ENCODE measurements around the gene MT1M.

The MT1M gene

GRCh38 chr16:56629531-56629930 lies 2.9 kb upstream of the MT1M start:
- no peak for DNase-seq

- DNase-seq, result no peak
Measured at GRCh38 chr16:56630134-56630533, 2.3 kb upstream of the MT1M start.

- DNase-seq, result no peak
Measured at GRCh38 chr16:56631197-56631596, 1.3 kb upstream of the MT1M start.

- no peak for DNase-seq
Measured at GRCh38 chr16:56631832-56632155, 665 bp upstream of the MT1M start.

- DNase-seq, result no peak
Measured at GRCh38 chr16:56632848-56633365, 448 bp downstream of the MT1M start.

- no peak for DNase-seq
Measured at GRCh38 chr16:56633535-56633934, 1.1 kb downstream of the MT1M start.

- DNase-seq, result no peak
Measured at GRCh38 chr16:56634715-56635440, 2.4 kb downstream of the MT1M start.

GRCh38 chr16:56635441-56635967 lies 3.0 kb downstream of the MT1M start:
- DNase-seq, result no peak

- no peak for DNase-seq
Measured at GRCh38 chr16:56636616-56637413, 4.4 kb downstream of the MT1M start.

- no peak for DNase-seq
Measured at GRCh38 chr16:56637814-56638750, 5.6 kb downstream of the MT1M start, which contains the start of gene MT1A. TSS of gene MT1A (plus strand) at chr16:56638666. CDS start at chr16:56638739, 73 bp downstream.

- no peak for DNase-seq
Measured at GRCh38 chr16:56639045-56639444, 6.6 kb downstream of the MT1M start.

- DNase-seq, result no peak
Measured at GRCh38 chr16:56640076-56640475, 7.6 kb downstream of the MT1M start.

GRCh38 chr16:56641166-56641565 lies 8.7 kb downstream of the MT1M start:
- no peak for DNase-seq

GRCh38 chr16:56643080-56643778 lies 10.8 kb downstream of the MT1M start:
- no peak for DNase-seq

- no peak for DNase-seq
Measured at GRCh38 chr16:56643833-56644232, 11.4 kb downstream of the MT1M start.

GRCh38 chr16:56645311-56645710 lies 12.9 kb downstream of the MT1M start:
- no peak for DNase-seq

- DNase-seq, result no peak
Measured at GRCh38 chr16:56645838-56646237, 13.4 kb downstream of the MT1M start.

- no peak for DNase-seq
Measured at GRCh38 chr16:56647641-56648431, 15.4 kb downstream of the MT1M start.

- DNase-seq, result no peak
Measured at GRCh38 chr16:56649271-56649670, 16.8 kb downstream of the MT1M start.

GRCh38 chr16:56649820-56650219 lies 17.4 kb downstream of the MT1M start:
- DNase-seq, result no peak

GRCh38 chr16:56651586-56651985 lies 19.1 kb downstream of the MT1M start, which contains the start of gene MT1B:
TSS of gene MT1B (plus strand) at chr16:56651886. CDS start at chr16:56651954, 68 bp downstream.
- DNase-seq, result no peak

Measured in SHP77 (cell line).